Stimulated activated CD8-positive, alpha-beta memory T cell treated with anti-CD3 and anti-CD28 coated beads, Interleukin-15, amount 100 ng/mL, for 24 hours (primary cell): Measurements from ENCODE around the gene MYRF.

Experiments used
- DNase-seq: peaks from one replicate; pipeline ENCODE4 v3.0.0-alpha.2; 2020; ENCODE audit warnings: low read depth

MYRF gene

GRCh38 chr11:61739413-61739812 is 13.0 kb upstream of the MYRF start:
- DNase-seq: no peak

- no peak for DNase-seq
Observed at GRCh38 chr11:61739966-61740365, 12.5 kb upstream of the MYRF start.

- DNase-seq: no peak
Observed at GRCh38 chr11:61742391-61742790, 10.0 kb upstream of the MYRF start.

- DNase-seq: no peak
Observed at GRCh38 chr11:61743486-61744095, 8.8 kb upstream of the MYRF start.

GRCh38 chr11:61744181-61744580 is 8.3 kb upstream of the MYRF start:
- DNase-seq: no peak

- DNase-seq: no peak
Observed at GRCh38 chr11:61744609-61745156, 7.8 kb upstream of the MYRF start.

GRCh38 chr11:61745781-61746441 is 6.5 kb upstream of the MYRF start:
- DNase-seq: no peak

- no peak for DNase-seq
Observed at GRCh38 chr11:61746442-61747191, 5.8 kb upstream of the MYRF start.

- DNase-seq: no peak
Observed at GRCh38 chr11:61747192-61747966, 5.1 kb upstream of the MYRF start.

- DNase-seq: no peak
Observed at GRCh38 chr11:61747967-61748285, 4.5 kb upstream of the MYRF start.

- no peak for DNase-seq
Observed at GRCh38 chr11:61749591-61750217, 2.7 kb upstream of the MYRF start.

GRCh38 chr11:61750631-61751273 is 1.7 kb upstream of the MYRF start:
- no peak for DNase-seq

- no peak for DNase-seq
Observed at GRCh38 chr11:61751384-61751783, 1.1 kb upstream of the MYRF start.

GRCh38 chr11:61752925-61753521 is 587 bp downstream of the MYRF start:
- no peak for DNase-seq

GRCh38 chr11:61753672-61754071 is 1.2 kb downstream of the MYRF start:
- DNase-seq: no peak

- DNase-seq: no peak
Observed at GRCh38 chr11:61754534-61755482, 2.4 kb downstream of the MYRF start.

GRCh38 chr11:61756147-61756451 is 3.7 kb downstream of the MYRF start:
- no peak for DNase-seq

GRCh38 chr11:61756452-61757212 is 4.2 kb downstream of the MYRF start:
- no peak for DNase-seq

GRCh38 chr11:61757213-61757862 is 4.9 kb downstream of the MYRF start:
- DNase-seq: no peak
